Measurements from ENCODE around the gene CLPTM1L.

GRCh38 chr5:1317921-1318565 lies 26.9 kb downstream of the CLPTM1L start:
- TF ChIP-seq POLR2A (conservative IDR thresholded peaks at IDR 0.05) (no peak), SMC3 (conservative IDR thresholded peaks at IDR 0.05; ENCODE audit: insufficient read depth, low read depth, low read length) (no peak), ZNF121 (CRISPR knock-in tag; conservative IDR thresholded peaks at IDR 0.05) (no peak)

Data from K562 (cell line).